ENCODE data around the gene TRIM2.

Gene TRIM2

GRCh38 chr4:153204247-153204671 is at the start of gene TRIM2:
TRIM2 (plus strand) TSS chr4:153204443; CDS start chr4:153204531, 88 bp downstream.
- Histone ChIP-seq H3K27me3 (ENCODE audit: control insufficient read depth, low read length) (no peaks in the 10 kb centered on the region), H3K4me2 (ENCODE audit: low read length) (no peak within 1 kb of the TSS), H3K36me3 (ENCODE audit: control insufficient read depth, low read length) (no peaks in the 10 kb centered on the region), H3F3A (ENCODE audit: control insufficient read depth, insufficient read depth) (no peaks in the 10 kb centered on the region), H4K20me1 (ENCODE audit: control insufficient read depth, insufficient read depth, low read depth, low read length) (no peaks in the 10 kb centered on the region), H3K9me3 (ENCODE audit: control insufficient read depth, insufficient read depth, low read length) (no peaks in the 10 kb centered on the region), H3K4me1 (ENCODE audit: control insufficient read depth, low read length) (no peaks in the 10 kb centered on the region), H3K79me2 (ENCODE audit: control insufficient read depth, low read length) (no peaks in the 10 kb centered on the region), H3K9me2 (replicated peaks; ENCODE audit: control insufficient read depth, low read length) (no peaks in the 10 kb centered on the region), H3K4me3 (ENCODE audit: low read length) (no peak within 1 kb of the TSS), H3K27ac (ENCODE audit: low read depth, low read length) (no peak within 1 kb of the TSS)
- TF ChIP-seq EZH2phosphoT487 (IDR thresholded peaks at IDR 0.05; ENCODE audit: borderline replicate concordance, low read length): no peak
- no peak for TF ChIP-seq CTCF (IDR thresholded peaks at IDR 0.05; ENCODE audit: low read depth, low read length, poor library complexity, severe bottlenecking)

- no peak for TF ChIP-seq EZH2phosphoT487 (IDR thresholded peaks at IDR 0.05; ENCODE audit: borderline replicate concordance, low read length)
- no peak for TF ChIP-seq CTCF (IDR thresholded peaks at IDR 0.05; ENCODE audit: low read depth, low read length, poor library complexity, severe bottlenecking)
- Histone ChIP-seq H4K20me1 (ENCODE audit: control insufficient read depth, insufficient read depth, low read depth, low read length) (no peaks in the 10 kb centered on the region), H3K9me2 (replicated peaks; ENCODE audit: control insufficient read depth, low read length) (no peaks in the 10 kb centered on the region), H3K79me2 (ENCODE audit: control insufficient read depth, low read length) (no peaks in the 10 kb centered on the region), H3F3A (ENCODE audit: control insufficient read depth, insufficient read depth) (peaks cover 3% of the 10 kb centered on the region), H3K27ac (ENCODE audit: low read depth, low read length) (no peak overlapping the region), H3K36me3 (ENCODE audit: control insufficient read depth, low read length) (no peaks in the 10 kb centered on the region), H3K4me3 (ENCODE audit: low read length) (no peak overlapping the region), H3K4me1 (ENCODE audit: control insufficient read depth, low read length) (peaks cover 48% of the 10 kb centered on the region), H3K27me3 (ENCODE audit: control insufficient read depth, low read length) (peaks cover 21% of the 10 kb centered on the region), H3K4me2 (ENCODE audit: low read length) (peak overlapping the region; percentile 30; the same call in 1 of the 2 replicates), H3K9me3 (ENCODE audit: control insufficient read depth, insufficient read depth, low read length) (no peaks in the 10 kb centered on the region)
These were observed 48.6 kb upstream of the TRIM2 start for GRCh38 chr4:153155686-153156085.

GRCh38 chr4:153156263-153156662 is 48.0 kb upstream of the TRIM2 start:
- H3K4me2 ChIP-seq (ENCODE audit: low read length): peak overlapping the region; percentile 30; the same call in 1 of the 2 replicates
- no peaks in the 10 kb centered on the region for H3K9me2 ChIP-seq (replicated peaks; ENCODE audit: control insufficient read depth, low read length)
- H3K79me2 ChIP-seq (ENCODE audit: control insufficient read depth, low read length): no peaks in the 10 kb centered on the region
- H4K20me1 ChIP-seq (ENCODE audit: control insufficient read depth, insufficient read depth, low read depth, low read length): no peaks in the 10 kb centered on the region
- H3K27me3 ChIP-seq (ENCODE audit: control insufficient read depth, low read length): peaks cover 20% of the 10 kb centered on the region
- H3K4me1 ChIP-seq (ENCODE audit: control insufficient read depth, low read length): peaks cover 46% of the 10 kb centered on the region
- H3F3A ChIP-seq (ENCODE audit: control insufficient read depth, insufficient read depth): peaks cover 3% of the 10 kb centered on the region
- H3K9me3 ChIP-seq (ENCODE audit: control insufficient read depth, insufficient read depth, low read length): no peaks in the 10 kb centered on the region
- H3K27ac ChIP-seq (ENCODE audit: low read depth, low read length): no peak overlapping the region
- H3K4me3 ChIP-seq (ENCODE audit: low read length): no peak overlapping the region
- peak; percentile 63 for TF ChIP-seq CTCF (IDR thresholded peaks at IDR 0.05; ENCODE audit: low read depth, low read length, poor library complexity, severe bottlenecking)
- TF ChIP-seq EZH2phosphoT487 (IDR thresholded peaks at IDR 0.05; ENCODE audit: borderline replicate concordance, low read length): no peak
- H3K36me3 ChIP-seq (ENCODE audit: control insufficient read depth, low read length): no peaks in the 10 kb centered on the region

Data from DOHH2 (cell line).